ENCODE data around the gene STARD6. TPM values are rescaled to one million over a fixed set of nuclear protein-coding genes. Genes with fewer than 3 reads are reported as not detected.
"Not testable (repeated sequence)": the region's sequence is repeated elsewhere in the genome, so short reads cannot be mapped to it uniquely, and the experiment has no call there.

The STARD6 gene
- total and polyA plus RNA-seq, 4 donors = not detected

GRCh38 chr18:54387631-54388030, 30.0 kb upstream of the STARD6 start:
- Histone ChIP-seq H3K9ac (ENCODE audit: low read depth in 1 of 2, low read length in 2 of 2) (no peak overlapping the region), H3K27me3 (ENCODE audit: control insufficient read depth in 4 of 4, insufficient read depth in 4 of 4, low read length in 3 of 4) (peaks cover 0 to 3% (median 0%) of the 10 kb centered on the region in 4 donors), H3K36me3 (ENCODE audit: control insufficient read depth in 4 of 4, insufficient read depth in 3 of 4, low read depth in 1 of 4, low read length in 3 of 4) (no peaks in the 10 kb centered on the region), H3K27ac (ENCODE audit: low read depth in 1 of 2, low read length in 2 of 2) (no peak overlapping the region), H3K4me3 (ENCODE audit: low read depth in 1 of 3, low read length in 3 of 3) (no peak overlapping the region), H3K9me3 (ENCODE audit: control insufficient read depth in 4 of 4, low read length in 3 of 4) (no peaks in the 10 kb centered on the region), H3K4me1 (ENCODE audit: control insufficient read depth in 4 of 4, insufficient read depth in 4 of 4, low read length in 3 of 4) (no peaks in the 10 kb centered on the region)
- DNase-seq (ENCODE audit: low spot score) = no peak
- TF ChIP-seq REST (IDR thresholded peaks at IDR 0.05) (no peak), FOXA2 (IDR thresholded peaks at IDR 0.05) (no peak), HNF4G (IDR thresholded peaks at IDR 0.05) (no peak), MAX (IDR thresholded peaks at IDR 0.05) (no peak), YY1 (IDR thresholded peaks at IDR 0.05) (no peak), GABPA (IDR thresholded peaks at IDR 0.05 in 1 of 2, conservative IDR thresholded peaks at IDR 0.05 in 1 of 2) (no peak), RAD21 (IDR thresholded peaks at IDR 0.05) (no peak), ATF3 (IDR thresholded peaks at IDR 0.05) (no peak), ZBTB33 (IDR thresholded peaks at IDR 0.05) (no peak), TAF1 (conservative IDR thresholded peaks at IDR 0.05) (no peak), EGR1 (IDR thresholded peaks at IDR 0.05; ENCODE audit: low read depth in 2 of 2) (no peak), NR2F2 (IDR thresholded peaks at IDR 0.05) (no peak), JUND (IDR thresholded peaks at IDR 0.05) (no peak), RXRA (IDR thresholded peaks at IDR 0.05) (no peak), FOXA1 (IDR thresholded peaks at IDR 0.05) (no peak), CTCF (IDR thresholded peaks at IDR 0.05; ENCODE audit: low read depth, low read length, missing input control) (no peak), SP1 (IDR thresholded peaks at IDR 0.05) (no peak), HNF4A (conservative IDR thresholded peaks at IDR 0.05) (no peak)
- WGBS = 84% methylated on average over 3 of the region's 3 CpGs

- not testable (repeated sequence) for H3K27me3 ChIP-seq (ENCODE audit: control insufficient read depth in 4 of 4, insufficient read depth in 4 of 4, low read length in 3 of 4); H3K4me1 ChIP-seq (ENCODE audit: control insufficient read depth in 4 of 4, insufficient read depth in 4 of 4, low read length in 3 of 4); H3K36me3 ChIP-seq (ENCODE audit: control insufficient read depth in 4 of 4, insufficient read depth in 3 of 4, low read depth in 1 of 4, low read length in 3 of 4); H3K9me3 ChIP-seq (ENCODE audit: control insufficient read depth in 4 of 4, low read length in 3 of 4); DNase-seq (ENCODE audit: low spot score); H3K27ac ChIP-seq (ENCODE audit: low read depth in 1 of 2, low read length in 2 of 2); H3K9ac ChIP-seq (ENCODE audit: low read depth in 1 of 2, low read length in 2 of 2); H3K4me3 ChIP-seq (ENCODE audit: low read depth in 1 of 3, low read length in 3 of 3)
- 93% methylated on average over 23 of the region's 23 CpGs for WGBS
These were observed 29.3 kb upstream of the STARD6 start for GRCh38 chr18:54386800-54387495.
